Mucosa of descending colon (tissue), 3 donors: ENCODE measurements around the gene TPPP. TPM values are rescaled to one million over a fixed set of nuclear protein-coding genes. Genes with fewer than 3 reads are reported as not detected.

ENCODE experiments used
- ATAC-seq: fragments of 200-7000 bp; cut with Tn5 transposase; one replicate; pipeline ENCODE4 v1.9.1; 2020; ENCODE audit warnings: mild to moderate bottlenecking, moderate library complexity
- DNase-seq, 3 donors: peaks; one replicate each; pipeline ENCODE4 v3.0.0-alpha.2; 2020
- H3K36me3 ChIP-seq: fragments of 200-600 bp; one replicate; pipeline ENCODE4 v1.8.0; 2021; ENCODE audit warnings: low read depth, mild to moderate bottlenecking
- H3K4me1 ChIP-seq: fragments of 200-600 bp; one replicate; pipeline ENCODE4 v1.8.0; 2021; ENCODE audit warnings: low read depth, mild to moderate bottlenecking
- H3K4me3 ChIP-seq: fragments of 200-600 bp; one replicate; pipeline ENCODE4 v1.8.0; 2021; ENCODE audit warnings: mild to moderate bottlenecking
- H3K9me3 ChIP-seq: fragments of 200-600 bp; one replicate; pipeline ENCODE4 v1.8.0; 2021; ENCODE audit warnings: mild to moderate bottlenecking
- intact Hi-C, 2 donors: fragments of 100-400 bp; cut with DNase I in 1 of 2; cut with micrococcal nuclease in 1 of 2; formaldehyde crosslinking; loops; one replicate each; pipeline versions ENCODE4 v1.11.0 to v1.11.1; 2022; cut with DNase I, micrococcal nuclease
- total RNA-seq, 3 donors: library from RNA; stranded (reverse); fragmentation: NEBNext Ultra II Directional in 2 of 3; extraction: Animal tissue kit (Norgen Biotek cat#: 25700) in 2 of 3; gene quantifications; one replicate each; pipeline versions ENCODE4 v1.2.1 to v1.2.4, GENCODE V29; 2021 to 2023
- TF ChIP-seq, protein P1 (sequence below): fragments of 200-600 bp; IDR thresholded peaks from one replicate; pipeline ENCODE4 v1.8.0; 2022; ENCODE audit warnings: antibody characterized with exemption, mild to moderate bottlenecking
- donor health status: DM: no; HTN: no; CAD: no; lungs with moderate emphysema.
- donor health status: DM: no; HTN: no; CAD: no.
- donor health status: DM: no; HTN: yes; CAD: no.

The TPPP gene
- total RNA-seq, 3 donors from 2014 or later = 2.2 to 18.1 (median 2.2) TPM

DNA sequence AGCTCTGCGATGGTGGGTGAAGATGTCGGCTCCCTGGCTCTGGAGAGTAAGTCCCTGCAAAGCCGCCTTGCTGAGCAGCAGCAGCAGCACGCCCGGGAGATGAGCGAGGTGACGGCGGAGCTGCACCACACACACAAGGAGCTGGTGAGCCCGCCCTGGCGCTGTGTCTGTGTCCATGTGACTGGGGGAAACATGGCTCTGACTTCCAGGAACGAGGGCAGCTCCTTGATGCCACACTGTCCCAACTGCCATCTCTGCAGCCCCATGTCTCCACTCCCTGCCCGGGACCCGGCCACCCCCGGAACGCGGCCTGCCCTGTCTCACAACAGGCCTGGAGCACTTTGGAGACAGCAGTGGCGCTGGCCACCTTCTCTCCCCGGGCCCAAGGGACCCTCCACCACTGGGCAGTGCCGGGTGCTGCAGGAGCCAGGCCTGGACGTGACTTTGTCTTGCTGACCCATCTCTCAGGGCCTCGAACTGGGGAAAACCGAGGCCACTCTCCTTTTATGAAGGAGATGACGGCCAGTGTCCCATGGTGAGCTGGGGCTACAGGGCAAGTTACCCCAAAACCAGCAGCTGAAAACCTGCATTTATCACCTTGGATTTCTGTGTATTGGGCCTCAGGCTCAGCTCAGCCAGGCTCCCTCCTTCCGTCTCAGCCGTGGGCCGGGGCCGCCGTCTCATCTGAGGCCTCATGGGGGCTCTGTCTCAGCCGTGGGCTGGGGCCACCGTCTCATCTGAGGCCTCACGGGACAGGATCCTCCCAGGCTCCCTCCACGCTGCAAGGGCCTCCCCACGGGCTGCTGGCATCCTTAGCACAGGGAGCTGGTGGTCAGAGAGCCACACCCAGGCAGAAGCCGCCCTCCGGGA is 52.5 kb downstream of the TPPP start:
- Histone ChIP-seq H3K4me3 (no peak overlapping the region), H3K4me1 (no peaks in the 10 kb centered on the region), H3K36me3 (no peaks in the 10 kb centered on the region), H3K9me3 (no peaks in the 10 kb centered on the region)
- intact Hi-C loops = no loop called here
- TF ChIP-seq, protein P1, sequence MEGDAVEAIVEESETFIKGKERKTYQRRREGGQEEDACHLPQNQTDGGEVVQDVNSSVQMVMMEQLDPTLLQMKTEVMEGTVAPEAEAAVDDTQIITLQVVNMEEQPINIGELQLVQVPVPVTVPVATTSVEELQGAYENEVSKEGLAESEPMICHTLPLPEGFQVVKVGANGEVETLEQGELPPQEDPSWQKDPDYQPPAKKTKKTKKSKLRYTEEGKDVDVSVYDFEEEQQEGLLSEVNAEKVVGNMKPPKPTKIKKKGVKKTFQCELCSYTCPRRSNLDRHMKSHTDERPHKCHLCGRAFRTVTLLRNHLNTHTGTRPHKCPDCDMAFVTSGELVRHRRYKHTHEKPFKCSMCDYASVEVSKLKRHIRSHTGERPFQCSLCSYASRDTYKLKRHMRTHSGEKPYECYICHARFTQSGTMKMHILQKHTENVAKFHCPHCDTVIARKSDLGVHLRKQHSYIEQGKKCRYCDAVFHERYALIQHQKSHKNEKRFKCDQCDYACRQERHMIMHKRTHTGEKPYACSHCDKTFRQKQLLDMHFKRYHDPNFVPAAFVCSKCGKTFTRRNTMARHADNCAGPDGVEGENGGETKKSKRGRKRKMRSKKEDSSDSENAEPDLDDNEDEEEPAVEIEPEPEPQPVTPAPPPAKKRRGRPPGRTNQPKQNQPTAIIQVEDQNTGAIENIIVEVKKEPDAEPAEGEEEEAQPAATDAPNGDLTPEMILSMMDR = no peak
- ATAC-seq (no peak), DNase-seq (peak in 1 of 3 donors; percentile 25)

DNA sequence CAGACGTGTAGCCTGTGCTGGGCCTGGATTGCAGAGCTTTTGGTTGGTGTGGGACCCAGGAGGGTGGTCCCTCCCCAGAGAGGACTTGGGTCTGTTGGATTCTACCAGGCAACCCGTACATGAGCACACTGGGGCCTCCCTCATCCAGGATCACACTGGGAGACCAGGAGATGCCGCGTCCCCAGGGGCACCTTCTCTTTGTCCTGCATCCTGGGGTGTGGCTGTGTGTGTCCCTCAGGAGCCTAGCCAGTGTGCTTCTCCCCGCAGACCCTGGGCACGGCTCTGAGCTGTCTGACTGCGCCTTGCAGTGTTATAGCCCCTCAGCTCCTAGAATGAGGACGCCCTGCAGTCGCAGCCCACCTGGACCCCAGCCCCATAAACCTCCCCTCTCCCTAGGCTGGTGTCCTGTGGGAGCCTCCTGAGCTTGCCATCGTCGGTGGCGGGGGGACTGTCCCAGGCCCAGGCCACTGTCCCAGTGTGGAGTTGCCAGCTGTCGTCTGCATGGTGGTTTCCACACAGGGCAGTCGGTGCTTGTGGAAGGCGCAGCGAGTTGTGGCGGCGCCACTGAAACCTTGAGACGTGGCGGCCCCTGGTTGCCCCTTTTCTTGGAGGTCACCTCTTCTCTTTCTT is 53.5 kb downstream of the TPPP start:
- H3K4me1 ChIP-seq = no peaks in the 10 kb centered on the region
- ATAC-seq (no peak), DNase-seq (peak in 1 of 3 donors; percentile 26)
- no peaks in the 10 kb centered on the region for H3K9me3 ChIP-seq
- H3K36me3 ChIP-seq = no peaks in the 10 kb centered on the region
- intact Hi-C loops = no loop called here
- no peak overlapping the region for H3K4me3 ChIP-seq
- TF ChIP-seq, protein P1 = no peak

DNA sequence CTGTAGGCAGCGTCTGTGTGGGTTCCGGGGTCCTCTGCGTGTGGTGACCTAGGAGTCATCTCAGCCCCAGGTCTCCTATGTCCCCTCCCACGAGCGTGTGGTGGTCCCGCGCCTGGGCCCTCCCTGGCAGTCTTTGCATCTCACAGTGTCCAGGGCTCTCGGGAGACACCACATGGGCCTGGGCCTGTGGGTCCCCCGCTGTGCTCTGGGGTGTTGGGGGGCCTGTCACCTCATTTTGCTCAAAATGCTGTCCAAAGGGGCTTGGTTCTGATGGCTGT is 54.0 kb downstream of the TPPP start:
- no peak overlapping the region for H3K4me3 ChIP-seq
- DNase-seq = no peak
- ATAC-seq = peak; percentile 8
- TF ChIP-seq, protein P1 = no peak
- H3K9me3 ChIP-seq = no peaks in the 10 kb centered on the region
- intact Hi-C loops = no loop called here
- no peaks in the 10 kb centered on the region for H3K4me1 ChIP-seq
- no peaks in the 10 kb centered on the region for H3K36me3 ChIP-seq

DNA sequence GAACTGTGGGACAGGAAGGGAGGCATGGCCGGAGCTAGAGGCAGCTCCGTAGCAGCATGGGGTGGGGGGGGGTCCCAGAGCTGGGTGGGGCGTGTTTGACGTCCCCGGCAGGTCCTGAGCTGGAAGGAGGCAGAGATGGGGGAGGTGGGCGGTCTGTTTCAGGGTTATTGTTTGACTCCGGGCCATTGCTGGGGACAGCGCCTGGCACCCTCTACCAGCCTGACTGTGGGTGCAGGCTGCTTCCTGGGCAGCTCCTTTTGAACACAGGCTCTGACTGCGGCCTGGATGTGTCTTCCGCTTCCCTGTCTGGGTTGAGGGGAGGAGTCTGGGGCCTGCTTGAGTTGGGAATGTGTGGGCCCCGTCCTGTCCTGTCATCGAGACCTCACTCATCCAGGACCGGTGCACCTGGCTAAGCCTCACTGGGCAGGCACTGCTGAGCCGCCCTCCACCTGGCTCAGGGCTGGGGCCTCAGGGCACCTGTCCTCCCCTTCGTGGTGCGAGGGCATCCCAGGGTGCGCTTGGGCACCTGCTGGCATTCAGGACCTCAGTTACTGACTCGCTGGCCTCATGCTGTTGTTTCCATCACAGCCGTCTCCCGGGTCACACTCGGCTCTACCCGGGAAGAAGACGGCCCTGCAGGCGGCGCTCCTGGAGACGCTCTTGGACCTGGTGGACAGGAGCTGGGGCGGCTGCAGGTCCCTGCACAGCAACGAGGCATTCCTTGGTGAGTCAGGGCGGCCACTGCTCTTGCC is 54.5 kb downstream of the TPPP start:
- no peaks in the 10 kb centered on the region for H3K36me3 ChIP-seq
- intact Hi-C loops = no loop called here
- H3K9me3 ChIP-seq = no peaks in the 10 kb centered on the region
- no peak overlapping the region for H3K4me3 ChIP-seq
- TF ChIP-seq, protein P1 = no peak
- H3K4me1 ChIP-seq = no peaks in the 10 kb centered on the region
- ATAC-seq = no peak
- peak in 1 of 3 donors; percentile 31 for DNase-seq

DNA sequence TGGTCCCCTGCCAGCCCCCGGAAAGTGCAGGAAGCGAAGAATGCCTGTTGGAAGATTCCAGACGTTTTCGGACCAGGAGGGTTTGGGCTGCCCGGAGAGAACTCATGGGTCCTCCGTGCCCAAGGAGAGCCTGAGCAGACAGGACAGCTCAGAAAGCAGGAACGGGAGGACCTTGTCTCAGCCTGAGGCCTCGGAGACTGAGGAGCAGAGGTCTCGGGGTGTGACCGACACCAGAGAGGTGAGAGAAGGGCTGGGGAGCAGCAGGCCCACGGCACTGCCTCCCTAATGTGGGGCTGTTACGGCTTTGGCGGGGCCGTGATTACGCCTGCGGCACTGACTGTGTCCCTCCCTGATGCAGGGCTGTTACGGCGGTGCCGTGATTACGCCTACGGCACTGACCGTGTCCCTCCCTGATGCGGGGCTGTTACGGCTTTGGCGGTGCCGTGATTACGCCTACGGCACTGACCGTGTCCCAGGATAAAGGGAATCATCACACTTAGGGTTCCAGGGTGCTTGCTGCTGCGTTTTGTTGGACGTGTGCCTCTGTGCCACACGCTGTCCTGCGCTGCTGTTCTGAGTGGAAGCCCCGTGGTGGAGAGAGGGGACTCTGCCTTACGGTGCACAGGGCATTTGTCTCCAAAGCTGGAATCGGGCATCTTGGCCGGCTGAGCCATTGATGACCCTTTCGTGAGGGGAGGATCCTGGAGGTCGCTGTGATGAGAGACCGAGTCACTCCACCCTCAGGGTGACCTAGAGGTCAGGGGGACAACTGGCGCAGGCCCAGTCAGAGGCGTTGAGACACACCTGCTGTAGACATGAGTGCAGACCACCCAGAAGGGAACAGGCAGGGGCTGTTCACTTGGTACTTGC is 55.3 kb downstream of the TPPP start:
- ATAC-seq (no peak), DNase-seq (peak in 1 of 3 donors; percentile 31)
- Histone ChIP-seq H3K4me3 (no peak overlapping the region), H3K4me1 (no peaks in the 10 kb centered on the region), H3K9me3 (no peaks in the 10 kb centered on the region), H3K36me3 (no peaks in the 10 kb centered on the region)
- TF ChIP-seq, protein P1 = no peak
- intact Hi-C loops = no loop called here
